Measurements from ENCODE around the gene CISD1.

CISD1 gene

DNA sequence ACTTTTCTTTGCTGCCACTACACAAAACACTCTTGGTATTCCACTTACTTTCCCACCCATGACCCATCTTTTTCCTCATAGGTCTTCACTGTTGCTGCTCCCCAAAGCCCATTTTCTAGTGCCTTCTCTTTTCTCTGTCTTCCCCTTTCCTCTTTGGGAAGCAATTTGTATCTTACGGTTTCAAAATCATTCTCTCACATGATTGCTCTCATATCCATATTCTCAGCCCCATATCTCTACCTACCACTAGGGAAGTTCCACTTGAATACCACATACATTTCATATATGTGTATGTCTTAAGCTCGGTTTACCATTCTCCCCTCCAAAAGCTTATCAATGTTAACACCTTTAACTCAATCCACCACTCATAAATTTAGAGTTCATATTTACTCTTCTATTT, 62.7 kb downstream of the CISD1 start:
- Histone ChIP-seq H4K8ac (ENCODE audit: low read length) (no peak overlapping the region), H2BK12ac (ENCODE audit: low read length in 2 of 2) (no peak overlapping the region), H3K18ac (ENCODE audit: low read depth in 1 of 2, low read length in 2 of 2) (no peak overlapping the region), H2BK120ac (ENCODE audit: low read depth, low read length) (no peak overlapping the region), H3K9ac (ENCODE audit: low read length) (no peak overlapping the region), H4K91ac (ENCODE audit: low read length) (no peak overlapping the region), H3K36me3 (ENCODE audit: control insufficient read depth in 1 of 2, insufficient read depth in 2 of 2, low read depth in 1 of 2, low read length in 2 of 2) (no peaks in the 10 kb centered on the region), H3K4me3 (ENCODE audit: insufficient read depth in 1 of 2, low read depth in 1 of 2, low read length in 2 of 2) (no peak overlapping the region), H3K9me3 (ENCODE audit: control insufficient read depth, low read length) (no peaks in the 10 kb centered on the region), H3K4me1 (ENCODE audit: control insufficient read depth, insufficient read depth, low read depth, low read length) (peaks cover 2% of the 10 kb centered on the region), H3K27me3 (ENCODE audit: control insufficient read depth in 1 of 2, insufficient read depth in 1 of 2, low read length in 2 of 2) (peaks cover 0 to 5% of the 10 kb centered on the region in 2 experiments), H3K4ac (ENCODE audit: low read depth in 1 of 2, low read length in 2 of 2) (no peak overlapping the region), H3K4me2 (ENCODE audit: low read length, poor library complexity, severe bottlenecking) (no peak overlapping the region), H2BK15ac (ENCODE audit: low read depth, poor library complexity, severe bottlenecking) (no peak overlapping the region), H3K23ac (ENCODE audit: low read length in 2 of 2) (no peak overlapping the region), H3K27ac (ENCODE audit: low read length, poor library complexity, severe bottlenecking) (no peak overlapping the region), H2AFZ (ENCODE audit: low read depth, low read length) (no peak overlapping the region), H2BK5ac (ENCODE audit: low read depth, low read length, poor library complexity, severe bottlenecking) (no peak overlapping the region), H3K14ac (ENCODE audit: low read length in 2 of 2) (no peak overlapping the region), H3K79me1 (replicated peaks; ENCODE audit: low read length, poor library complexity, severe bottlenecking) (peaks cover 8% of the 10 kb centered on the region), H2AK5ac (ENCODE audit: low read length, severe bottlenecking) (no peak overlapping the region)
- WGBS: 85% methylated on average over 2 of the region's 2 CpGs
- DNase-seq: no peak

DNA sequence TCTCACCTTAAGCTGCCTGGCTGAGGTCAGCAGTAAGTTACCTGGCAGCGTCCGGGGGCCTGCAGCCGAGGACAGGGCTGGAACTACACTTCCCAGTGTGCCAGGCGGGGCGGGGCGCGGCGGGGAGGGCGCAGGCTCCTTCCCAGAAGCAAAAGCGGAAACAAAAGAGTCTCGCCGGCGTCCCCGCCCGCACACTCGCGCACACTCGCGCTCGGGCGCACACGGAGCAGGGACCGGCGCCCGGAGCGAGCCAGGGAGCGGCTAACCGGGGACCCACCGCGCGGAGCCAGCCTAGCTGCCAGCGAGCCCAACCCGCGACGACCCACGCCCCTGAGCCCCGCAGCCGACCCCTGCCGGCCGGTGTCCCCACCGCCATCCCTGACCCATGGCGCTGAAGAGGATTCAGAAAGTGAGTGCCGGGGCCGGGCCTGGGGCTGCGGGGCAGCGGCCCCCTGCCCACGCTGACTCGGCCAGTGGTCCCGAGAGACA, 65.9 kb downstream of the CISD1 start, which contains the start of gene UBE2D1:
Gene UBE2D1 (plus strand): TSS at position 190 of the 489 bp plus-strand sequence. CDS start 196 bp downstream, at position 386.
- Histone ChIP-seq H3K23ac (ENCODE audit: low read length in 2 of 2) (peak within 1 kb of the TSS; percentile 95 to 96), H3K4me2 (ENCODE audit: low read length, poor library complexity, severe bottlenecking) (peak within 1 kb of the TSS; percentile 92), H2AFZ (ENCODE audit: low read depth, low read length) (peak within 1 kb of the TSS; percentile 99), H3K79me1 (replicated peaks; ENCODE audit: low read length, poor library complexity, severe bottlenecking) (peaks cover 14% of the 10 kb centered on the region), H2AK5ac (ENCODE audit: low read length, severe bottlenecking) (no peak within 1 kb of the TSS), H3K9ac (ENCODE audit: low read length) (peak within 1 kb of the TSS; percentile 92), H3K4me1 (ENCODE audit: control insufficient read depth, insufficient read depth, low read depth, low read length) (peaks cover 2% of the 10 kb centered on the region), H3K4ac (ENCODE audit: low read depth in 1 of 2, low read length in 2 of 2) (peak within 1 kb of the TSS; percentile 54 to 88), H2BK5ac (ENCODE audit: low read depth, low read length, poor library complexity, severe bottlenecking) (no peak within 1 kb of the TSS), H3K27ac (ENCODE audit: low read length, poor library complexity, severe bottlenecking) (no peak within 1 kb of the TSS), H3K4me3 (ENCODE audit: insufficient read depth in 1 of 2, low read depth in 1 of 2, low read length in 2 of 2) (peak within 1 kb of the TSS; percentile 91 to 98), H2BK12ac (ENCODE audit: low read length in 2 of 2) (peak within 1 kb of the TSS in 1 of 2 experiments; percentile 69), H3K18ac (ENCODE audit: low read depth in 1 of 2, low read length in 2 of 2) (peak within 1 kb of the TSS; percentile 95 to 97), H2BK15ac (ENCODE audit: low read depth, poor library complexity, severe bottlenecking) (peak within 1 kb of the TSS; percentile 63), H4K8ac (ENCODE audit: low read length) (peak within 1 kb of the TSS; percentile 71), H2BK120ac (ENCODE audit: low read depth, low read length) (peak within 1 kb of the TSS; percentile 74), H3K9me3 (ENCODE audit: control insufficient read depth, low read length) (no peaks in the 10 kb centered on the region), H4K91ac (ENCODE audit: low read length) (peak within 1 kb of the TSS; percentile 29), H3K14ac (ENCODE audit: low read length in 2 of 2) (peak within 1 kb of the TSS; percentile 43 to 95), H3K27me3 (ENCODE audit: control insufficient read depth in 1 of 2, insufficient read depth in 1 of 2, low read length in 2 of 2) (peaks cover 0 to 5% of the 10 kb centered on the region in 2 experiments), H3K36me3 (ENCODE audit: control insufficient read depth in 1 of 2, insufficient read depth in 2 of 2, low read depth in 1 of 2, low read length in 2 of 2) (no peaks in the 10 kb centered on the region)
- DNase-seq: peak; percentile 73
- WGBS: under 1% methylated on average over 49 of the region's 49 CpGs

DNA sequence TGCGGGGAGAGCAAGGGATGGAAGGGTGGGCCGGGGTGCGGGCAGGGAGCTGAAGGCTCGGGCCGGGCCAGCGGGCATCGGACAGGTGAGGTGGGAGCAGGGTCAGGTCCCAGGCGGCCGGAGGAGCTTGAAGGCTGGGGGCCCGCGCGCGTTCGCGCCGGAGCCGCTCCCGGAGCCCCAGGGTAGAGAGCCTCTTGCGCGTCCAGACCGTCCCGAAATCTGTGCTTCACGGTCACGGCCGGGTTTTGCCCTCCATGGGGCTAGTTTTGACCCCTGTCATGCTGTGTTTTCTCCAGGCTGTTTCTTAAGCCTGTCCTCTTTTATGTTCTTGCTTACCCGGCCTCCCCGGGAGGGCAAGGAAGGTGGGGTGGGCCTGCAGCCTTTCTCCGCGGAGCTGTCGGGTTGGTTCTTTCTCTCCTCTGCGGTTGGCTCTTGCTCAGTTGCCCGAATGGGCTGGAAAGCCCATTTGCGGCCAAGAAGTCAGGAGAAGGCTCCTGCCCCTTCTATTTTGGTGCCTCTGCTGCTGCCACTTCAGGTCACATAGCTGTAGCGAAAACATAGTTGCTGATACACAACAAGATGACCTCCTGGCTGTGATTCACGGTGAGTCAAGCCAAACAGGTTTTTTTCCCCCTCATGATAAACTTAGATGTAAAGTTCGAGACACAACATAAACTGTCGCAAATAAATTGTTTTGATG, 66.5 kb downstream of the CISD1 start:
- peak; percentile 58 for DNase-seq
- Histone ChIP-seq H3K36me3 (ENCODE audit: control insufficient read depth in 1 of 2, insufficient read depth in 2 of 2, low read depth in 1 of 2, low read length in 2 of 2) (no peaks in the 10 kb centered on the region), H3K23ac (ENCODE audit: low read length in 2 of 2) (peak overlapping the region; percentile 95 to 96), H3K4me2 (ENCODE audit: low read length, poor library complexity, severe bottlenecking) (peak overlapping the region; percentile 92), H3K27me3 (ENCODE audit: control insufficient read depth in 1 of 2, insufficient read depth in 1 of 2, low read length in 2 of 2) (peaks cover 0 to 5% of the 10 kb centered on the region in 2 experiments), H3K79me1 (replicated peaks; ENCODE audit: low read length, poor library complexity, severe bottlenecking) (peaks cover 14% of the 10 kb centered on the region), H2BK120ac (ENCODE audit: low read depth, low read length) (peak overlapping the region; percentile 74), H2BK5ac (ENCODE audit: low read depth, low read length, poor library complexity, severe bottlenecking) (no peak overlapping the region), H3K4ac (ENCODE audit: low read depth in 1 of 2, low read length in 2 of 2) (peak overlapping the region; percentile 54 to 88), H2BK12ac (ENCODE audit: low read length in 2 of 2) (peak overlapping the region in 1 of 2 experiments; percentile 69), H3K4me3 (ENCODE audit: insufficient read depth in 1 of 2, low read depth in 1 of 2, low read length in 2 of 2) (peak overlapping the region; percentile 91 to 98), H3K18ac (ENCODE audit: low read depth in 1 of 2, low read length in 2 of 2) (peak overlapping the region; percentile 95 to 97), H3K9ac (ENCODE audit: low read length) (peak overlapping the region; percentile 92), H2AK5ac (ENCODE audit: low read length, severe bottlenecking) (no peak overlapping the region), H3K9me3 (ENCODE audit: control insufficient read depth, low read length) (no peaks in the 10 kb centered on the region), H2AFZ (ENCODE audit: low read depth, low read length) (peak overlapping the region; percentile 99), H4K8ac (ENCODE audit: low read length) (peak overlapping the region; percentile 71), H3K4me1 (ENCODE audit: control insufficient read depth, insufficient read depth, low read depth, low read length) (peaks cover 2% of the 10 kb centered on the region), H3K14ac (ENCODE audit: low read length in 2 of 2) (peak overlapping the region; percentile 43 to 95), H3K27ac (ENCODE audit: low read length, poor library complexity, severe bottlenecking) (no peak overlapping the region), H2BK15ac (ENCODE audit: low read depth, poor library complexity, severe bottlenecking) (no peak overlapping the region), H4K91ac (ENCODE audit: low read length) (peak overlapping the region; percentile 29)
- 3% methylated on average over 36 of the region's 37 CpGs for WGBS

DNA sequence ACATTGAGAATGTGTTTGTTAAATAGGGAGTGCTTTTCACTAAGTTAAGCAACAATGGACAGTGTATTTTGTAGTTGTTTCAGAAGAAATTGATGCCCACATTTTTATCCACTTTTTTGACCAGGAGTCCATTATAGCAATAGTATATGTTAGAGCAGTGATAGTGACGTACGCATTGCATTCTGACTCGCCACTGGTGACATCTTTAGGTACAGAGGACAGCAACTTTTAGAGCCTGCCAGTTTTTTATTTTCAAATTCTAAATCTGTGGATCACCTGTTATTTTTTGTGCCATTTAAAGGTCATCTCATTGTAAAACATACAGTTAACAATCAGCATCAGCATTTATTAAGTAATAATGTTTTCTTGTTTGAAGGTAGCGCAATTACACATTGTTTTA, 67.3 kb downstream of the CISD1 start:
- Histone ChIP-seq H3K14ac (ENCODE audit: low read length in 2 of 2) (no peak overlapping the region), H3K9me3 (ENCODE audit: control insufficient read depth, low read length) (no peaks in the 10 kb centered on the region), H2BK5ac (ENCODE audit: low read depth, low read length, poor library complexity, severe bottlenecking) (no peak overlapping the region), H3K9ac (ENCODE audit: low read length) (peak overlapping the region; percentile 92), H3K4me2 (ENCODE audit: low read length, poor library complexity, severe bottlenecking) (peak overlapping the region; percentile 92), H3K18ac (ENCODE audit: low read depth in 1 of 2, low read length in 2 of 2) (no peak overlapping the region), H2BK15ac (ENCODE audit: low read depth, poor library complexity, severe bottlenecking) (no peak overlapping the region), H3K36me3 (ENCODE audit: control insufficient read depth in 1 of 2, insufficient read depth in 2 of 2, low read depth in 1 of 2, low read length in 2 of 2) (no peaks in the 10 kb centered on the region), H4K8ac (ENCODE audit: low read length) (no peak overlapping the region), H3K4ac (ENCODE audit: low read depth in 1 of 2, low read length in 2 of 2) (no peak overlapping the region), H3K4me3 (ENCODE audit: insufficient read depth in 1 of 2, low read depth in 1 of 2, low read length in 2 of 2) (peak overlapping the region in 1 of 2 experiments; percentile 91), H2AFZ (ENCODE audit: low read depth, low read length) (no peak overlapping the region), H2BK120ac (ENCODE audit: low read depth, low read length) (no peak overlapping the region), H3K27me3 (ENCODE audit: control insufficient read depth in 1 of 2, insufficient read depth in 1 of 2, low read length in 2 of 2) (peaks cover 0 to under 1% of the 10 kb centered on the region in 2 experiments), H2AK5ac (ENCODE audit: low read length, severe bottlenecking) (no peak overlapping the region), H3K23ac (ENCODE audit: low read length in 2 of 2) (no peak overlapping the region), H3K79me1 (replicated peaks; ENCODE audit: low read length, poor library complexity, severe bottlenecking) (peaks cover 14% of the 10 kb centered on the region), H4K91ac (ENCODE audit: low read length) (no peak overlapping the region), H2BK12ac (ENCODE audit: low read length in 2 of 2) (no peak overlapping the region), H3K27ac (ENCODE audit: low read length, poor library complexity, severe bottlenecking) (no peak overlapping the region), H3K4me1 (ENCODE audit: control insufficient read depth, insufficient read depth, low read depth, low read length) (peaks cover 2% of the 10 kb centered on the region)
- 78% methylated on average over 3 of the region's 4 CpGs for WGBS
- peak; percentile 8 for DNase-seq

Measured in mesenchymal stem cell (in vitro differentiated cells and primary cell).